GM19240 (cell line): ENCODE data around the gene CD248.
A peak's percentile ranks its signal among the peaks of the same experiment; 100 is the strongest.
"Not testable (repeated sequence)": the region's sequence is repeated elsewhere in the genome, so short reads cannot be mapped to it uniquely, and the experiment has no call there.

ENCODE experiments used
- DNase-seq: peaks from one replicate; pipeline ENCODE4 v3.0.0; 2011; ENCODE audit warnings: low spot score; ENCODE audit not compliant: insufficient read length

CD248 gene

DNA sequence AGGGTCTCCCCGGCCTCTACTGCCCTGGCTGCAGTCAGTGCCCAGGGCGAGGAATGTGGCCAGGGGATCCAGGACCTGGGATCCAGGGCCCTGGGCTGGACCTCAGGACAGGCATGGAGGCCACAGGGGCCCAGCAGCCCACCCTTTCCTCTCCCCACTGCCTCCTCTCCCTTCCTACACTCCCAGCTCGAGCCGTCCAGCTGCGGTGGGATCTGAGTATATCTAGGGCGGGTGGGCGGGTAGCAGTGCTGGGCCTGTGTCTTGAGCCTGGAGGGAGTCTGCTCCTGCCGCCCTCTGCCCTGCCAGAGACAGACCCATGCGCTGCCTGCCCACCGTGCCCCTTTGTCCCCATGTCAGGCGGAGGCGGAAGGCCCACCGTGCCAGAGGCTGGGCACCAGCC lies 40.2 kb downstream of the CD248 start:
- DNase-seq, result not testable (repeated sequence)

DNA sequence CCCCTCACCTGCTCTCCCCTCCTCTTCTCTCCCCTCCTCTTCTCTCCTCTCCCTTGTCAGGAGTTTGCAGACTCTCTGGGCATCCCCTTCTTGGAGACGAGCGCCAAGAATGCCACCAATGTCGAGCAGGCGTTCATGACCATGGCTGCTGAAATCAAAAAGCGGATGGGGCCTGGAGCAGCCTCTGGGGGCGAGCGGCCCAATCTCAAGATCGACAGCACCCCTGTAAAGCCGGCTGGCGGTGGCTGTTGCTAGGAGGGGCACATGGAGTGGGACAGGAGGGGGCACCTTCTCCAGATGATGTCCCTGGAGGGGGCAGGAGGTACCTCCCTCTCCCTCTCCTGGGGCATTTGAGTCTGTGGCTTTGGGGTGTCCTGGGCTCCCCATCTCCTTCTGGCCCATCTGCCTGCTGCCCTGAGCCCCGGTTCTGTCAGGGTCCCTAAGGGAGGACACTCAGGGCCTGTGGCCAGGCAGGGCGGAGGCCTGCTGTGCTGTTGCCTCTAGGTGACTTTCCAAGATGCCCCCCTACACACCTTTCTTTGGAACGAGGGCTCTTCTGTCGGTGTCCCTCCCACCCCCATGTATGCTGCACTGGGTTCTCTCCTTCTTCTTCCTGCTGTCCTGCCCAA lies 40.7 kb downstream of the CD248 start:
- DNase-seq, result no peak

DNA sequence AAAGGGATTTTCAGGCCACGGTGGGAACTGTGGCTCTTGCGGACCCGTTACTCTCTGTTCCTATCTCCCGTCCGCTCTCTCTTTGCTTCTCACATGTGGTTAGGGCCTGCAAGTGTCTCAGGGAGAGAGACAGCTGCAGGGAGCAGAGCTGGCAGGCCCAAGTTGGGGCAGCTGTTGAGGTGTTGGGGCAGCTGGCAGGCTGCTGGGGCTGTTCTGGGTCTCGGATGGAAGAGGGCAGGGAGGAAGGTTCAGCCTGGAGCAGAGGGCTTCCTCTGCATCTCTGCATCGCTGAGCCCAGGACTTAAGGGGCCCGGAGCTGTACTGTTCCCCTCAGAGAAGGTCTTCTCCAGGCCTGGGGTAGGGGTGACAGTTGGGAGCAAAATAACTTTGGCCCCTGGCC lies 41.4 kb downstream of the CD248 start:
- DNase-seq, result no peak

DNA sequence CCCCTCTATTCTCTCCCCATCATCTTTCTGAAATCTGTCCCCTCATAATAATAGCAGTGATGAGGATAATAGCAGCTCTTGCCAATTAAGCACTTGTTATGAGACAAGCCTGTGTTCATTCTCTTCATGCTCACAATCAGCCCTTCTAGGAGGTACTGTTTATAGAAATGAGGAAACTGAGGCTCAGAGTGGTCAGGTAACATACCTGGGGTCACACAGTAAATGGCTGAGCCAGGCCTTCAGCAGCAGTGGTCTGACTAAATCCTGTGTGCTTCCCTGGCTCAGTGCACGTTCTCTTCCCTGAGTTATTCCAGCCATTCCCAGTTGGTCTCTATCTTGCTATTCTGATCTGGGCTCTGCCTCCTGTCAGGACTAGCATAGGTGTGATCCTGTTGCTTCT lies 42.6 kb downstream of the CD248 start:
- DNase-seq, result no peak

DNA sequence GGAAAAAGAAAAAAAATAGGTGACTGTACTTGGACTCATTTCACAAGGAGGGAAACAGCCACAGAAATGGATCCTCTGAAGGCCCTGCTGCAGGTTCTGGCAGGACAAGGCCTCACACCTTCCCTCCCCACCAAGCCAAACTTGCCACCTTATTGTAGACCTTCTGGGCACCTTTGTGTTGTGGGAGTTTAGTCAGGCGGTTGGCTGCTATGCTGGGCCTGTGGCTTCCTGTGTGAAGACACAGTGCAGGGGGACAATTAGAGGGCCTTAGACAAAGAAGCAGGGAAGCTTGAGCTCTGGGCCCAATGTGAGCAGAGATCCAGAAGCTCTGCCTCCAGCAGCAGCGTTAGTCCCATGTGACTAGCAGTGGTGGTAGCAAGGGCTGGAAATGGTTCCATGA lies 44.2 kb downstream of the CD248 start:
- no peak for DNase-seq

DNA sequence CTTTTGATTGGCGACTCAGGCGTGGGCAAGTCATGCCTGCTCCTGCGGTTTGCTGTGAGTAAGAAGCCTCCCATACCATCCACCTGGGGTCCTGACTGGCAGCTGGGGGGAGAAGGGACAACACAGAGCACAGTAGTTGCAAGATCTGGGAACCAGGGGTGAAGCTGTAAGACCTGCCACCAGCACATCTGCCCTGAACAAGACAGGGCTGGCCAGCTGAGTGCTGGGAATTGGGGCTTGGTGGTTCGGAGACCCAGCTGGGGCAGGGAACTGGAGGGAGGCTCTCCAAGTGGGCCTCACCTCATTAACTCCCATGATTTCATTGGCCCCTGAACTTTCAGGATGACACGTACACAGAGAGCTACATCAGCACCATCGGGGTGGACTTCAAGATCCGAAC lies 45.0 kb downstream of the CD248 start:
- no peak for DNase-seq

DNA sequence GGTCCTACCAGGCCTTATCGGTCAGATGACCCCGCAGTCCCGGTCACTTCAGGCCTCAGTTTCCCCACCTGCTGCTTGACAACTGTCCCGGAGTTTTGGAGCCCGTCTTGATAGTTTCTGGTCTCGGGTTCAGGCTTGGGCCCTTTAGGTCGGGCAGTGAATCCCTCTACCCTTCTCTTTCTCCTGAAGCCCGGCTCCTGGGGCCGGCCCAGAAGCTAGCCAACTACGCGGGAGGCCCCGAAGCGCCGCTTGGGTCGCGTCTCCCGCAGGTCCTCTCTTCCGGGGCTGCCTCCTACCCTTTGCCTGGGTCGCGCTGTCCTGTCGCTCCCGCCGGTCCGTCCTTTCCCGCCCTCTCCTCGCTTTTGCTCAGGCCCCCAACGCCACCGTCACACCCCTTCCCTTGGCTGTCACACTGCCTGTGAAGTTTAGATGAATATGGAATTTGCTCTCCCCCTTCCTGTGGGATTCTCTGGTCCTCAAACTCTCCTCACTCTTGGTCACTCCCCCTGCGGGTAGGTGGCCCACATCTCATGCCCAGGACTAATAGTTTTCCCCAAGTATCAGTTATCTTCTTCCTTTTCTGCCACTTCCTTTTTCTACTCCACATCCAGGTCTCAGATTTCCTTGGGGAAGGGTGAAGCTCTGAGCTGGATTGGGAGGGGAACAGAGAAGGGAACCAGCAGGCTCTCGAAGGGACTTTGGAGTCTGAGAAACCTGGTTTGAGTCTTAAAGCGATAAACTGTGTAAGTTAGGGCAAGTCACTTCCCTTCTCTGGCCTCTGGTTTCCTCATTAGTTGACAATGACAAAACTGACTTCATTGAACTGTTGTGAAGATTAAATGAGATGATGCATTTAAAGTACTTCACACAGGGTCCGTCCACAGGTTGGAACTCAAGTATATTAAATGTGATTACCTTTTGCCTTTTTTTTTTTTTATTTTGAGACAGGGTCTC lies 47.6 kb downstream of the CD248 start:
- no peak for DNase-seq

DNA sequence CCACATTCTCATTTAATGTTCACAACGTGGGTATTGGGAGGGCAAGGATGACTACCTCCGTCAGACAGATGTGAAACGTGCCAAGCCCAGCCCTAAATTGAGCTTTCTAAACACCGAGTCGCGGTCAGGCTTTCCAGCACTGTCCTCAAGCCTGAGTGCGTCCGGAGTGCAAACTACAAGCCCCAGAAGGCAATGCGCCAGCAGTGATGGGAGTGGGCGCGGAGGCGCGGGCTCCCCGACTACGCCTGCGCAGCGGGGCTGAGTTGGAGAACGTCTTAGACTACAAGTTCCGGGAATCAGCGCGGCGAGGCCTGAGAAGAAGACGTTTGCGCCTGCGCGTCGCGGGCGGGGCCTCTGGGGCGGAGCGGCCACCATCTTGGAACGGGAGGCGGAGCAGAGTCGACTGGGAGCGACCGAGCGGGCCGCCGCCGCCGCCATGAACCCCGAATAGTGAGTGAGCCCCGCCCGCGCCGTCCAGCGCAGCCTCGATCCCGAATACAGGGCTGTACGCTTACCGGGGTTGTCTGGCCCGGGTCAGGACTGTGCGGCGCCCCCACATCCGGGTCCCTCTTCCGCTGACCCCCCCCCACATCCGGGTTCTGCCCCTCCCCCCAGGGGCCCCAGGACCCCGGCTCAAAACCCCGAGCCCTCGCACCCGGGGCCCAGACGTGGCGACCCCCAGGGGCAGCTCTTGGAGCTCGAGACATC lies 48.4 kb downstream of the CD248 start, which contains the start of gene RAB1B:
TSS of gene RAB1B (plus strand) at position 396 of the 708 bp plus-strand sequence. CDS start at position 437, 41 bp downstream.
- peak; percentile 95 for DNase-seq

DNA sequence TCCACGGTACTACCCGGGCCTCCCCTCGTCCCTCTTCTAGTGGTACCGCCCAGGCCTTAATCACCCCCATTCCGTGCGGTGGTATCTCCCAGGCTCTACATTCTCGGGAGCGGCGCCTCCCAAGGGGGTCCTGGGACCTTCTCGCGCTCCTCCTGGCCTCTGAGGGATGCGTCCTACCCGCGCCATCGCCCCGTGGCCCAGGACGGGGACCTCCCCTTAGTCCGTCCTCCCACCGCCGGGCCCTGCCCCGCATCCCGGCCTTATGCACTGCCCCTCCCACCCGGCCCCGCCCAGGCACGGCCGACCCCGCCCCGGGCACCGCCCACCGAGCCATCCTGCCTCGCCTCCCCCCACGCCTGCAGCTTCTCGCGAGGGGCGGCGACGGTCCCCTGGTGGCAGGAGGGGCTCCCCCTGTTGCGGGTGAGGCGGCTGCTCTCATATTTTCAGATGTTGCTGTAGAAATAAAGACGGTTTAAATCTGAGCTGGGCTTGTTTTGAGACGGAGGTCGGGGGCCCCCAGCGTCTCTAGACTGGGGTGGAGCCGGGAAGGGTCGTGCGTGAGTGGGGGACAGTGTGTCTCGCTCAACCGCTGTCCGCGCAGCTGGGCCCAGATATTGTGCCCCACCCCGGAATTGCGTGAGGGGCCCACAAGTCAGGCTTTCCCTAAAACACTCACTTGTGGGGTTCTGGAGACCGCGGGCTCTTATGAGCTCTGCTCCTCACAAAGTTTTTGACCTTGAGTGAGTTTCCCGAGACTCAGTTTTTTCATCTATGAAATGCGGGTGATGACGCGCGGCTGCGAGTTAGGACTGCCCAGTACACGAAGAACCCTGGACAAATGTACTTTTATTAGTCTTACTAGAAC lies 49.2 kb downstream of the CD248 start:
- peak; percentile 57 for DNase-seq

DNA sequence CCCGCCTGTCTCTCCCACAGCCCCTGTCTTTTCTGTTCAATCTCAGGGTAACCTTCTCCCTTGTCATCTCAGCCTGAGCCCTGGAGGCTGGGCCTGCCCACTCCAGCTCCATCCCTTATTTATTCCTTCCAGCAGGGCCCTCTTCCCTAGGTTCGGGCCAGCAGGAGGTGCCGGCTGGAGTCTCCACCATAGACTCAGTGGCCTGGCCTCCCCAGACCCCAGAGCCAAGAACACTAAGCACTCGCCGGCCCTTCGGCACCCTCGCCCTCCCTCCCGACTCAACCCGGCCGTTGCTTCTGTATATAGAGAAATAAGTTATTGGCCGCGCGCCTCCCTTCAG lies 49.8 kb downstream of the CD248 start:
- no peak for DNase-seq

DNA sequence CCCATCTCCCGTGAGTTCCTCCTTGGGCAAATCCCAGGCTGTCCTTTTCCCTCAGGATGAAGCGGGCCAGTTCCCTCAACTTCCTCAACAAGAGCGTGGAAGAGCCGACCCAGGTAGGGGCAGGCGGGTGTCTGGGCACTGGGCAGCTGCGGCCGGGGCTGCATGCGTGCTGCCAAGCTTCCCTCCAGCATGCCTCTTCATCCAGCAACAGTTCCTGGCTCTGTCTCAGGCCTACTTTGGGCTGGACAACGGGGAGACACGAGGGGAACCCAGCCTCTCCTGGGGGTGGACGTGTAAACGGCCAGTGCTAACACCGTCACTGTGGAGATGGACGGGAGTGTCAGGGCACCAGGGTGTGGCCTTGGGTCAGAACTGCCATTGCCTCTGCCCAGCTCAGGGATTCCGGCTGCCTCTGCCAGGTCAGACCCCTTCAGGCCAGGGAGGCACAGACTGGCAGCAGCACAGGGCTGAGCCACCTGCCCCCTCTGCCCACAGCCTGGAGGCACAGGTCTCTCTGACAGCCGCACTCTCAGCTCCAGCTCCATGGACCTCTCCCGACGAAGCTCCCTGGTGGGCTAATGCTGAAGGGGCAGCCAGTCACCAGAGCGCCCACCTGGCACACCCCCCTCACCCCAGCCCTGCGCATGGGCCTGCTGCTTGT lies 50.3 kb downstream of the CD248 start:
- DNase-seq, result no peak

DNA sequence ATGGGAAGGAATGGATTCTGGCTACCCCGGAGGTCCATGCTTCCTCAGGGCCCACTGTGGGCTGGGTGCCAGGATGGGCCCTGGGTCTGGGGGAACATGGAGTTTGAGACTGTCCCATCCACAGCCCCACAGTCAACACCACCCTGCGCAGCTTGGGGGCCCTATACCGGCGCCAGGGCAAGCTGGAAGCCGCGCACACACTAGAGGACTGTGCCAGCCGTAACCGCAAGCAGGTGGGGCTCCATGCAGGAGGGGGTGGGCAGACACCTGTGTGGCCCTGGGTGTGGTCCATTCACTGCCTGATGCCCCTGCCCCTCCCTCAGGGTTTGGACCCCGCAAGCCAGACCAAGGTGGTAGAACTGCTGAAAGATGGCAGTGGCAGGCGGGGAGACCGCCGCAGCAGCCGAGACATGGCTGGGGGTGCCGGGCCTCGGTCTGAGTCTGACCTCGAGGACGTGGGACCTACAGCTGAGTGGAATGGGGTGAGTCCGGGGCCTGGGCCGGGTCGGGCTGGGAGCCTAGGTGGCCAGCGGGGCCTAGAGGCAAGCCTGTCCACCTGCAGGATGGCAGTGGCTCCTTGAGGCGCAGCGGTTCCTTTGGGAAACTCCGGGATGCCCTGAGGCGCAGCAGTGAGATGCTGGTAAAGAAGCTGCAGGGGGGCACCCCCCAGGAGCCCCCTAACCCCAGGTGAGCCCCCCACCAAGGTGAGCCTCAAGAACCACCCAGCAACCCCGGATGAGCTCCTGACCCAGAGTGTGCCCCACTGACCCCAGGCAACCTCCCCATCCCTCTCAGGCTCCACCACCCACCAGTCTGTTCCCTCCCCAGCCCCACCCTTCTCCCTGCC lies 51.1 kb downstream of the CD248 start:
- no peak for DNase-seq

DNA sequence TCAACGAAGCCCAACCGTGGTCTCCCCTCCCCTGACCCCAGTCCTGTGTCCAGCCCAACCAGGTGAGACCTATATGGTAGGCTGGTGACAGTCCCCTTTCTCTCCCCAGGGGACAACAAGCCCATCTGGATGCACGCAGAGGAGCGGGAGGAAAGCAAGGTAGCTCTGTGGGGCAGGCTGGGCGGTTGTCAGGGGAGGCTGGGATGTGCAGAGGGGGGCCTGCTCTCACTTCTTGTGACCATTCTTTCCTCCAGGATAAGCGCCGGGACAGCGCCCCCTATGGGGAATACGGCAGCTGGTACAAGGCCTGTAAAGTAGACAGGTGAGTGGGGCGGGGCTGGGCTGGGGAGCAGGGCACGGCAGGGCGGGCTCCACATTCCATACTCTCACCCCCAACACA lies 51.9 kb downstream of the CD248 start:
- no peak for DNase-seq
